Uterus (tissue), 2 donors: ENCODE results near the gene OXT.
"Not testable (repeated sequence)": the region's sequence is repeated elsewhere in the genome, so short reads cannot be mapped to it uniquely, and the experiment has no call there.

Source experiments
- POLR2A ChIP-seq, 2 donors: fragments of 450-650 bp; IDR thresholded peaks; one replicate each; pipeline ENCODE4 v1.6.1; 2016; ENCODE audit warnings: antibody characterized with exemption in 2 of 2, mild to moderate bottlenecking in 1 of 2, moderate library complexity in 1 of 2
- TF ChIP-seq, protein P1 (sequence below), 4 experiments: fragments of 200-600 bp in 2 of 4; fragments of 450-650 bp in 2 of 4; sonication (generic) in 2 of 4; IDR thresholded peaks; one replicate each; pipeline ENCODE4 v1.5.1; 2016 to 2019; ENCODE audit warnings: antibody characterized with exemption in 4 of 4, mild to moderate bottlenecking in 2 of 4, moderate library complexity in 1 of 4

DNA sequence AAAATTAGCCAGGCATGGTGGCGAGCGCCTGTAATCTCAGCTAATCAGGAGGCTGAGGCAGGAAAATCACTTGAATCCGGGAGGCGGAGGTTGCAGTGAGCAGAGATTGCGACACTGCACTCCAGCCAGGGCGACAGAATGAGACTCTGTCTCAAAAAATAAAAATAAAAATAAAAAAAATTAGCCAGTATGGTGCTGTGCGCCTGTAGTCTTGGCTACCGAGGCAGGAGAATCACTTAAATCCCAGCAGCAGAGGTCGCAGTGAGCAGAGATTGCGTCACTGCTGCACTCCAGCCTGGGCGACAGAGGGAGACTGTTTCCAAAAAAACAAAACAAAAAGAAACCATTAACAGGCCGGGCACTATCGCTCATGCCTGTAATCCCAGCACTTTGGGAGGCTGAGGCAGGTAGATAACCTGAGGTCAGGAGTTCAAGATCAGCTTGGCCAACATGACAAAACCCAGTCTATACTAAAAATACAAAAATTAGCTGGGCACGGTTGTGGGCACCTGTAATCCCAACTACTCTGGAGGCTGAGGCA, 46.5 kb downstream of the OXT start:
- TF ChIP-seq, protein P1, sequence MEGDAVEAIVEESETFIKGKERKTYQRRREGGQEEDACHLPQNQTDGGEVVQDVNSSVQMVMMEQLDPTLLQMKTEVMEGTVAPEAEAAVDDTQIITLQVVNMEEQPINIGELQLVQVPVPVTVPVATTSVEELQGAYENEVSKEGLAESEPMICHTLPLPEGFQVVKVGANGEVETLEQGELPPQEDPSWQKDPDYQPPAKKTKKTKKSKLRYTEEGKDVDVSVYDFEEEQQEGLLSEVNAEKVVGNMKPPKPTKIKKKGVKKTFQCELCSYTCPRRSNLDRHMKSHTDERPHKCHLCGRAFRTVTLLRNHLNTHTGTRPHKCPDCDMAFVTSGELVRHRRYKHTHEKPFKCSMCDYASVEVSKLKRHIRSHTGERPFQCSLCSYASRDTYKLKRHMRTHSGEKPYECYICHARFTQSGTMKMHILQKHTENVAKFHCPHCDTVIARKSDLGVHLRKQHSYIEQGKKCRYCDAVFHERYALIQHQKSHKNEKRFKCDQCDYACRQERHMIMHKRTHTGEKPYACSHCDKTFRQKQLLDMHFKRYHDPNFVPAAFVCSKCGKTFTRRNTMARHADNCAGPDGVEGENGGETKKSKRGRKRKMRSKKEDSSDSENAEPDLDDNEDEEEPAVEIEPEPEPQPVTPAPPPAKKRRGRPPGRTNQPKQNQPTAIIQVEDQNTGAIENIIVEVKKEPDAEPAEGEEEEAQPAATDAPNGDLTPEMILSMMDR (IDR thresholded peaks at IDR 0.05), result peak; percentile 44 to 69 (median 60)
- not testable (repeated sequence) for TF ChIP-seq POLR2A (IDR thresholded peaks at IDR 0.05)
